Choroid plexus epithelial cell (primary cell): ENCODE data around the gene NHLH1.

Experiments used
- DNase-seq: peaks from one replicate; pipeline ENCODE4 v3.0.0-alpha.2; 2010; ENCODE audit warnings: low read depth
- H3K4me3 ChIP-seq: 2 replicates; pipeline ENCODE4 v1.5.1; 2011; ENCODE audit warnings: low read depth, mild to moderate bottlenecking, control low read depth, low read length, moderate library complexity
- CTCF ChIP-seq: conservative IDR thresholded peaks from 2 replicates; pipeline ENCODE4 v1.5.1; 2011; ENCODE audit warnings: low read depth, mild to moderate bottlenecking, control low read depth, inconsistent platforms, low read length, moderate library complexity

NHLH1 gene

GRCh38 chr1:160404094-160404493, 37.2 kb downstream of the NHLH1 start:
- DNase-seq = no peak
- H3K4me3 ChIP-seq = no peak overlapping the region
- TF ChIP-seq CTCF = no peak

- DNase-seq = no peak
- TF ChIP-seq CTCF = no peak
Observed at GRCh38 chr1:160405331-160405877, 38.5 kb downstream of the NHLH1 start.

GRCh38 chr1:160406131-160406968, 39.5 kb downstream of the NHLH1 start:
- no peak for DNase-seq
- TF ChIP-seq CTCF = no peak
- H3K4me3 ChIP-seq = no peak overlapping the region

More at GRCh38 chr1:160405331-160405877, 38.5 kb downstream of the NHLH1 start:
- H3K4me3 ChIP-seq = no peak overlapping the region

GRCh38 chr1:160407839-160408801, 41.2 kb downstream of the NHLH1 start:
- no peak overlapping the region for H3K4me3 ChIP-seq
- no peak for DNase-seq
- TF ChIP-seq CTCF = no peak

GRCh38 chr1:160408864-160409263, 42.0 kb downstream of the NHLH1 start:
- TF ChIP-seq CTCF = no peak
- H3K4me3 ChIP-seq = no peak overlapping the region
- no peak for DNase-seq

- no peak overlapping the region for H3K4me3 ChIP-seq
- DNase-seq = no peak
- no peak for TF ChIP-seq CTCF
Observed at GRCh38 chr1:160409486-160409885, 42.6 kb downstream of the NHLH1 start.
